ENCODE data around the gene GALNT17. TPM values are rescaled to one million over a fixed set of nuclear protein-coding genes. Genes with fewer than 3 reads are reported as not detected.

Gene GALNT17
- polyA plus RNA-seq, 1 donor from 2014 or later = 15.7 TPM

- Histone ChIP-seq H4K20me1 (ENCODE audit: insufficient read depth) (no peaks in the 10 kb centered on the region), H3K4me3 (ENCODE audit: low read length) (no peak overlapping the region), H2AFZ (ENCODE audit: low read depth, low read length) (no peak overlapping the region), H3K9ac (ENCODE audit: low read length) (no peak overlapping the region), H3K27me3 (ENCODE audit: insufficient read depth, low read depth, low read length) (no peaks in the 10 kb centered on the region), H3K9me3 (ENCODE audit: low read length) (no peaks in the 10 kb centered on the region), H3K36me3 (ENCODE audit: insufficient read depth, low read length) (no peaks in the 10 kb centered on the region), H3K79me2 (replicated peaks; ENCODE audit: insufficient read depth, low read length) (no peaks in the 10 kb centered on the region), H3F3A (ENCODE audit: insufficient read depth, low read length, poor library complexity, severe bottlenecking) (no peaks in the 10 kb centered on the region), H3K27ac (ENCODE audit: low read length) (no peak overlapping the region), H3K4me2 (ENCODE audit: low read length) (no peak overlapping the region), H3K9me2 (ENCODE audit: insufficient read depth, low read length) (no peaks in the 10 kb centered on the region)
- no peak for TF ChIP-seq SMC3 (conservative IDR thresholded peaks at IDR 0.05; ENCODE audit: poor library complexity)
- TF ChIP-seq EP300 (conservative IDR thresholded peaks at IDR 0.05; ENCODE audit: poor library complexity, severe bottlenecking) = no peak
- TF ChIP-seq CTCF (IDR thresholded peaks at IDR 0.05; ENCODE audit: poor library complexity, severe bottlenecking) = no peak
- no peak for TF ChIP-seq POLR2AphosphoS5 (IDR thresholded peaks at IDR 0.05)
- no peak for TF ChIP-seq EZH2 (IDR thresholded peaks at IDR 0.05; ENCODE audit: borderline replicate concordance, insufficient read depth, low read length, poor library complexity, severe bottlenecking)
- TF ChIP-seq RAD21 (conservative IDR thresholded peaks at IDR 0.05) = no peak
- TF ChIP-seq REST (IDR thresholded peaks at IDR 0.05; ENCODE audit: borderline replicate concordance) = no peak
- no peak for TF ChIP-seq MXI1 (conservative IDR thresholded peaks at IDR 0.05; ENCODE audit: poor library complexity, severe bottlenecking)
- no peak for TF ChIP-seq TAF1 (IDR thresholded peaks at IDR 0.05; ENCODE audit: low read depth)
Measured at GRCh38 chr7:71488308-71488707, 356.4 kb downstream of the GALNT17 start.

GRCh38 chr7:71491336-71491735 lies 359.4 kb downstream of the GALNT17 start:
- Histone ChIP-seq H3K27ac (ENCODE audit: low read length) (no peak overlapping the region), H3K9me3 (ENCODE audit: low read length) (no peaks in the 10 kb centered on the region), H3K79me2 (replicated peaks; ENCODE audit: insufficient read depth, low read length) (no peaks in the 10 kb centered on the region), H3K36me3 (ENCODE audit: insufficient read depth, low read length) (no peaks in the 10 kb centered on the region), H3K9ac (ENCODE audit: low read length) (no peak overlapping the region), H2AFZ (ENCODE audit: low read depth, low read length) (no peak overlapping the region), H3K4me2 (ENCODE audit: low read length) (no peak overlapping the region), H3K27me3 (ENCODE audit: insufficient read depth, low read depth, low read length) (no peaks in the 10 kb centered on the region), H3K9me2 (ENCODE audit: insufficient read depth, low read length) (no peaks in the 10 kb centered on the region), H3K4me3 (ENCODE audit: low read length) (no peak overlapping the region), H4K20me1 (ENCODE audit: insufficient read depth) (no peaks in the 10 kb centered on the region), H3F3A (ENCODE audit: insufficient read depth, low read length, poor library complexity, severe bottlenecking) (no peaks in the 10 kb centered on the region)
- TF ChIP-seq TAF1 (IDR thresholded peaks at IDR 0.05; ENCODE audit: low read depth) (no peak), MXI1 (conservative IDR thresholded peaks at IDR 0.05; ENCODE audit: poor library complexity, severe bottlenecking) (no peak), CTCF (IDR thresholded peaks at IDR 0.05; ENCODE audit: poor library complexity, severe bottlenecking) (no peak), SMC3 (conservative IDR thresholded peaks at IDR 0.05; ENCODE audit: poor library complexity) (no peak), REST (IDR thresholded peaks at IDR 0.05; ENCODE audit: borderline replicate concordance) (no peak), EP300 (conservative IDR thresholded peaks at IDR 0.05; ENCODE audit: poor library complexity, severe bottlenecking) (no peak), RAD21 (conservative IDR thresholded peaks at IDR 0.05) (no peak), EZH2 (IDR thresholded peaks at IDR 0.05; ENCODE audit: borderline replicate concordance, insufficient read depth, low read length, poor library complexity, severe bottlenecking) (no peak), POLR2AphosphoS5 (IDR thresholded peaks at IDR 0.05) (no peak)

Data from neural cell (in vitro differentiated cells).